Ovary (tissue), 9 donors: ENCODE measurements around the gene PCSK5. TPM values are rescaled to one million over a fixed set of nuclear protein-coding genes. Genes with fewer than 3 reads are reported as not detected.

Experiments
- DNase-seq, 5 donors: peaks; one replicate each; pipeline ENCODE4 v3.0.0-alpha.2; 2019 to 2020
- H3K27ac ChIP-seq, 2 donors: fragments of 200-600 bp; one replicate each; pipeline versions ENCODE4 v1.5.1 to v1.8.0; 2019 to 2022
- H3K27me3 ChIP-seq: fragments of 200-600 bp; one replicate; pipeline ENCODE4 v1.8.0; 2022
- H3K36me3 ChIP-seq: fragments of 200-600 bp; sonication (generic); one replicate; pipeline ENCODE4 v1.5.1; 2019
- H3K4me1 ChIP-seq: one replicate; pipeline ENCODE4 v1.8.1; 2013; ENCODE audit warnings: mild to moderate bottlenecking, moderate library complexity; ENCODE audit not compliant: insufficient read depth
- H3K4me3 ChIP-seq: fragments of 200-600 bp; sonication (generic); one replicate; pipeline ENCODE4 v1.5.1; 2017
- H3K9me3 ChIP-seq, 2 donors: fragments of 200-600 bp in 1 of 2; sonication (generic) in 1 of 2; one replicate each; pipeline versions ENCODE4 v1.5.1 to v1.8.1; 2013 to 2019; ENCODE audit warnings: mild to moderate bottlenecking in 1 of 2, moderate library complexity in 1 of 2
- EP300 ChIP-seq: sonication (generic); formaldehyde crosslinking; IDR thresholded peaks from one replicate; pipeline ENCODE4 v1.6.1; 2017; ENCODE audit warnings: antibody characterized with exemption
- POLR2A ChIP-seq: fragments of 450-650 bp; IDR thresholded peaks from one replicate; pipeline ENCODE4 v1.6.1; 2017; ENCODE audit warnings: antibody characterized with exemption, mild to moderate bottlenecking, moderate library complexity
- WGBS, 3 donors: extraction: QIAGEN DNeasy Blood & Tissue Kit in 1 of 3; methylation state at CpG; one replicate each; pipeline versions ENCODE4 v1.1.5 to v1.1.7; 2013 to 2017; 5-methylcytosine and 5-hydroxymethylcytosine counted together
- intact Hi-C, 4 donors: fragments of 100-400 bp; cut with DNase I; formaldehyde crosslinking; loops; one replicate each; pipeline versions ENCODE4 v1.11.0 to v1.15.1; 2022 to 2023
- polyA plus RNA-seq, 2 donors: library from polyadenylated mRNA; stranded (reverse); fragments of 200-250 nt in 1 of 2; fragments of 350-450 nt in 1 of 2; fragmentation: Illumina TruSeq in 1 of 2; extraction: RNeasy Lipid Tissue Mini Kit (QIAGEN cat#74804) in 1 of 2; gene quantifications; one replicate each; pipeline ENCODE4 v1.2.3, GENCODE V29; 2013 to 2014
- total RNA-seq, 7 donors: library from RNA; depleted of rRNA in 2 of 7; stranded (reverse); fragments of >200 nt in 2 of 7; fragmentation: NEBNext Ultra II Directional in 3 of 7; extraction: Animal tissue kit (Norgen Biotek cat#: 25700) in 3 of 7; gene quantifications; one replicate each; pipeline versions ENCODE4 v1.1.0 to v1.2.4, GENCODE V29; 2016 to 2023
- TF ChIP-seq, protein P1 (sequence below), 3 donors: fragments of 450-650 bp in 2 of 3; fragments of 200-600 bp in 1 of 3; IDR thresholded peaks; one replicate each; pipeline versions ENCODE4 v1.5.1 to v1.8.0; 2016 to 2022; ENCODE audit warnings: antibody characterized with exemption in 3 of 3, mild to moderate bottlenecking in 1 of 3
- donor health status: DM: no; HTN: no; CAD: no; lungs with moderate emphysema.
- donor health status: DM: no; HTN: no; CAD: no.
- donor health status: Bipolar disorder and iron deficiency.
- donor health status: DM: yes; HTN: yes; CAD: no.
- donor health status: DM: no; HTN: no; CAD: no.
- donor health status: DM: yes; HTN: yes; CAD: no.

The PCSK5 gene
- total and polyA plus RNA-seq, 9 donors = 12.7 to 41.8 (median 28.3) TPM

- no peak overlapping the region for H3K27ac ChIP-seq
Observed at GRCh38 chr9:76371901-76372300, 481.4 kb downstream of the PCSK5 start.

GRCh38 chr9:76372336-76372735 is 481.9 kb downstream of the PCSK5 start:
- peaks cover 21% of the 10 kb centered on the region for H3K4me1 ChIP-seq
- H3K4me3 ChIP-seq = no peak overlapping the region
- no peaks in the 10 kb centered on the region for H3K36me3 ChIP-seq
- DNase-seq = no peak
- intact Hi-C loops = no loop called here
- H3K9me3 ChIP-seq = no peaks in the 10 kb centered on the region
- no peaks in the 10 kb centered on the region for H3K27me3 ChIP-seq
- TF ChIP-seq EP300 (no peak), POLR2A (no peak)
- TF ChIP-seq, protein P1, sequence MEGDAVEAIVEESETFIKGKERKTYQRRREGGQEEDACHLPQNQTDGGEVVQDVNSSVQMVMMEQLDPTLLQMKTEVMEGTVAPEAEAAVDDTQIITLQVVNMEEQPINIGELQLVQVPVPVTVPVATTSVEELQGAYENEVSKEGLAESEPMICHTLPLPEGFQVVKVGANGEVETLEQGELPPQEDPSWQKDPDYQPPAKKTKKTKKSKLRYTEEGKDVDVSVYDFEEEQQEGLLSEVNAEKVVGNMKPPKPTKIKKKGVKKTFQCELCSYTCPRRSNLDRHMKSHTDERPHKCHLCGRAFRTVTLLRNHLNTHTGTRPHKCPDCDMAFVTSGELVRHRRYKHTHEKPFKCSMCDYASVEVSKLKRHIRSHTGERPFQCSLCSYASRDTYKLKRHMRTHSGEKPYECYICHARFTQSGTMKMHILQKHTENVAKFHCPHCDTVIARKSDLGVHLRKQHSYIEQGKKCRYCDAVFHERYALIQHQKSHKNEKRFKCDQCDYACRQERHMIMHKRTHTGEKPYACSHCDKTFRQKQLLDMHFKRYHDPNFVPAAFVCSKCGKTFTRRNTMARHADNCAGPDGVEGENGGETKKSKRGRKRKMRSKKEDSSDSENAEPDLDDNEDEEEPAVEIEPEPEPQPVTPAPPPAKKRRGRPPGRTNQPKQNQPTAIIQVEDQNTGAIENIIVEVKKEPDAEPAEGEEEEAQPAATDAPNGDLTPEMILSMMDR (IDR thresholded peaks at IDR 0.05) = no peak
- no peak overlapping the region for H3K27ac ChIP-seq

More at GRCh38 chr9:76371901-76372300, 481.4 kb downstream of the PCSK5 start:
- Histone ChIP-seq H3K4me1 (peaks cover 21% of the 10 kb centered on the region), H3K36me3 (no peaks in the 10 kb centered on the region), H3K4me3 (no peak overlapping the region), H3K27me3 (no peaks in the 10 kb centered on the region), H3K9me3 (no peaks in the 10 kb centered on the region)
- intact Hi-C loops = no loop called here
- DNase-seq = no peak
- 66 to 67% (median 66%) methylated on average over 1 of the region's 1 CpG for WGBS, 3 donors
- TF ChIP-seq, protein P1 (IDR thresholded peaks at IDR 0.05) = no peak
- no peak for TF ChIP-seq POLR2A
- no peak for TF ChIP-seq EP300

GRCh38 chr9:76373173-76373783 is 482.8 kb downstream of the PCSK5 start:
- no peaks in the 10 kb centered on the region for H3K9me3 ChIP-seq
- H3K36me3 ChIP-seq = no peaks in the 10 kb centered on the region
- H3K27me3 ChIP-seq = no peaks in the 10 kb centered on the region
- WGBS, 3 donors = 8 to 23% (median 15%) methylated on average over 4 of the region's 4 CpGs
- H3K27ac ChIP-seq = no peak overlapping the region
- intact Hi-C loops = no loop called here
- TF ChIP-seq POLR2A = no peak
- TF ChIP-seq EP300 = no peak
- TF ChIP-seq, protein P1 (IDR thresholded peaks at IDR 0.05) = no peak
- no peak overlapping the region for H3K4me3 ChIP-seq
- H3K4me1 ChIP-seq = peaks cover 21% of the 10 kb centered on the region
- peak in 4 of 5 donors; percentile 30 to 55 (median 40) for DNase-seq

DNA sequence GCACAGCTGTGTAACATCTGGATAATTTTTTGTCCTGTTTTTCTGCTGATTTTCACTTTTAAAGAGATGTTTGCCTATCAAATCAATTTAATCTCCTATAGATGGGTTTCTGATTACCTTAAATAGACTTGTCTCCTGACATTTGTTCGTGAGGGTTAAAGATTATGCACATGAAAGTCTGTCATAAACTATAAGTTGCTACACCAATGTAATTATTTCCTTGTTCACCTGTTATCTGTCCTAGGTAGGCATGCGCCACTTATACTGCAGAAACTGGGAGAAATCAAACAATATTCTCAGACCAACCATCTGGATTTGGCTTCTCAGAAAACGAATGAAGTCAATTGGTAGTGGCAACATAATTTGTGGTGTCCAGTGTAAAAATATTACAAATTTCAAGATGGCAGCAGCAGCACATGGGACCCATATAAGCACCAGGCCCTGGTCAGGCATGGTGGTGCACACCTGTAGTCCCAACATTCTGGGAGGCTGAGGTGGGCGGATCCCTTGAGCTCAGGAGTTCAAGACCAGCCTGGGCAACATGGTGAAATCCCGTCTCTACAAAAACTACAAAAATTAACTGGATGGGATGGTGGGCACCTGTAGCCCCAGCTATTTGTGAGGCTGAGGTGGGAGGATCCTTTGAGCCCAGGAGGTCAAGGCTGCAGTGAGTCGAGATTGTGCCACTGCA is 483.5 kb downstream of the PCSK5 start:
- 63 to 73% (median 68%) methylated on average over 6 of the region's 6 CpGs for WGBS, 3 donors
- TF ChIP-seq, protein P1 (IDR thresholded peaks at IDR 0.05) = no peak
- TF ChIP-seq POLR2A (no peak), EP300 (no peak)
- Histone ChIP-seq H3K27ac (no peak overlapping the region), H3K4me3 (no peak overlapping the region), H3K4me1 (peaks cover 21% of the 10 kb centered on the region), H3K36me3 (no peaks in the 10 kb centered on the region), H3K27me3 (no peaks in the 10 kb centered on the region), H3K9me3 (no peaks in the 10 kb centered on the region)
- no peak for DNase-seq
- intact Hi-C loops = no loop called here
